NCI-H510A (cell line): Measurements from ENCODE around the gene PMM2.

Experiments used
- DNase-seq: peaks from one replicate; lab custom pipeline; 2025; lab: John Stamatoyannopoulos, UW

PMM2 gene

GRCh38 chr16:8851761-8852403 lies 54.2 kb downstream of the PMM2 start:
- no peak for DNase-seq

GRCh38 chr16:8852534-8852933 lies 54.9 kb downstream of the PMM2 start:
- DNase-seq: no peak

GRCh38 chr16:8853150-8853549 lies 55.5 kb downstream of the PMM2 start:
- no peak for DNase-seq

- no peak for DNase-seq
Observed at GRCh38 chr16:8853611-8854010, 56.0 kb downstream of the PMM2 start.

GRCh38 chr16:8854298-8854948 lies 56.8 kb downstream of the PMM2 start:
- no peak for DNase-seq

GRCh38 chr16:8855051-8855786 lies 57.6 kb downstream of the PMM2 start:
- DNase-seq: no peak

GRCh38 chr16:8855972-8856371 lies 58.3 kb downstream of the PMM2 start:
- DNase-seq: no peak

GRCh38 chr16:8858994-8859912 lies 61.6 kb downstream of the PMM2 start:
- no peak for DNase-seq

- DNase-seq: no peak
Observed at GRCh38 chr16:8859913-8860881, 62.6 kb downstream of the PMM2 start.

- no peak for DNase-seq
Observed at GRCh38 chr16:8861563-8862308, 64.1 kb downstream of the PMM2 start.

GRCh38 chr16:8862309-8863130 lies 64.9 kb downstream of the PMM2 start:
- DNase-seq: no peak

- no peak for DNase-seq
Observed at GRCh38 chr16:8863594-8864424, 66.2 kb downstream of the PMM2 start.

- DNase-seq: no peak
Observed at GRCh38 chr16:8864480-8865110, 67.0 kb downstream of the PMM2 start.

GRCh38 chr16:8865145-8865882 lies 67.7 kb downstream of the PMM2 start:
- no peak for DNase-seq

- DNase-seq: no peak
Observed at GRCh38 chr16:8866118-8866883, 68.7 kb downstream of the PMM2 start.

GRCh38 chr16:8866884-8867215 lies 69.2 kb downstream of the PMM2 start:
- DNase-seq: no peak
